Caco-2 (cell line): Measurements from ENCODE around the gene PTPN9. TPM values are rescaled to one million over a fixed set of nuclear protein-coding genes. Genes with fewer than 3 reads are reported as not detected.

ENCODE experiments used
- BruUV-seq: library from RNA; stranded (reverse); fragments of 400-500 nt; replicated peaks from 2 replicates; lab custom pipeline; 2021; lab: Mats Ljungman, UMichigan
- CTCF ChIA-PET: fragments of 300-600 bp; sonication (Branson Sonifier 250); formaldehyde crosslinking; loops from one replicate; lab custom pipeline; 2022; ENCODE audit warnings: antibody characterized with exemption; lab: Charles Lee
- POLR2A ChIA-PET: fragments of 300-600 bp; sonication (Branson Sonifier 250); formaldehyde crosslinking; loops from one replicate; lab custom pipeline; 2022; ENCODE audit warnings: antibody characterized with exemption; lab: Charles Lee
- DNase-seq, 2 experiments: peaks; one replicate each; pipeline versions ENCODE4 v3.0.0 to v3.0.0-alpha.2; 2020 to 2022
- H3K27me3 ChIP-seq: replicated peaks from 2 replicates; pipeline ENCODE4 v1.6.0; 2011; ENCODE audit warnings: low read length; ENCODE audit not compliant: control insufficient read depth, insufficient read depth
- H3K36me3 ChIP-seq: 2 replicates; pipeline ENCODE4 v1.5.1; 2011; ENCODE audit warnings: low read length; ENCODE audit not compliant: control insufficient read depth, insufficient read depth
- H3K4me1 ChIP-seq: fragments of 250-450 bp; sonication (Bioruptor Pico); 2 replicates; pipeline ENCODE4 v1.5.1; 2020; ENCODE audit warnings: mild to moderate bottlenecking
- H3K4me3 ChIP-seq: 2 replicates; pipeline ENCODE4 v1.5.1; 2011; ENCODE audit warnings: low read depth, mild to moderate bottlenecking, control low read depth, low read length
- H3K9me3 ChIP-seq: fragments of 250-450 bp; sonication (Bioruptor Pico); 2 replicates; pipeline ENCODE4 v1.5.1; 2020; ENCODE audit warnings: mild to moderate bottlenecking, moderate library complexity
- H3K27ac Mint-ChIP-seq: one replicate; pipeline ENCODE4 v1.8.0; 2022; ENCODE audit warnings: mixed read lengths; ENCODE audit not compliant: unreplicated experiment
- H3K27me3 Mint-ChIP-seq: one replicate; pipeline ENCODE4 v1.8.0; 2022; ENCODE audit warnings: mixed read lengths; ENCODE audit not compliant: insufficient read depth, unreplicated experiment
- H3K36me3 Mint-ChIP-seq: one replicate; pipeline ENCODE4 v1.8.0; 2022; ENCODE audit warnings: mild to moderate bottlenecking, mixed read lengths; ENCODE audit not compliant: insufficient read depth, unreplicated experiment
- H3K4me1 Mint-ChIP-seq: one replicate; pipeline ENCODE4 v1.8.0; 2022; ENCODE audit warnings: low read depth, mixed read lengths; ENCODE audit not compliant: unreplicated experiment
- H3K4me3 Mint-ChIP-seq: one replicate; pipeline ENCODE4 v1.8.0; 2022; ENCODE audit warnings: mild to moderate bottlenecking, moderate library complexity, mixed read lengths; ENCODE audit not compliant: unreplicated experiment
- H3K9me3 Mint-ChIP-seq: one replicate; pipeline ENCODE4 v1.8.0; 2022; ENCODE audit warnings: mixed read lengths; ENCODE audit not compliant: unreplicated experiment
- intact Hi-C: fragments of 100-400 bp; cut with micrococcal nuclease; formaldehyde crosslinking; loops from one replicate; pipeline ENCODE4 v1.10.0; 2022; ENCODE audit not compliant: unreplicated experiment
- total RNA-seq: library from RNA; stranded (reverse); gene quantifications from 2 replicates; pipeline ENCODE4 v1.2.3, GENCODE V29; 2022
- TF ChIP-seq, protein P1 (sequence below), 2 experiments: fragments of 200-600 bp in 1 of 2; IDR thresholded peaks; 1 replicate in 1 of 2; 2 replicates in 1 of 2; pipeline versions ENCODE4 v1.5.1 to v1.8.0; 2011 to 2022; ENCODE audit warnings: antibody characterized with exemption in 1 of 2, control low read depth in 1 of 2, inconsistent platforms in 1 of 2, low read depth in 1 of 2, low read length in 1 of 2, mild to moderate bottlenecking in 1 of 2, moderate library complexity in 1 of 2; ENCODE audit not compliant: insufficient read depth in 1 of 2, severe bottlenecking in 1 of 2, unreplicated experiment in 1 of 2

PTPN9 gene
- total RNA-seq, 1 experiment from 2014 or later: 27.7 TPM

DNA sequence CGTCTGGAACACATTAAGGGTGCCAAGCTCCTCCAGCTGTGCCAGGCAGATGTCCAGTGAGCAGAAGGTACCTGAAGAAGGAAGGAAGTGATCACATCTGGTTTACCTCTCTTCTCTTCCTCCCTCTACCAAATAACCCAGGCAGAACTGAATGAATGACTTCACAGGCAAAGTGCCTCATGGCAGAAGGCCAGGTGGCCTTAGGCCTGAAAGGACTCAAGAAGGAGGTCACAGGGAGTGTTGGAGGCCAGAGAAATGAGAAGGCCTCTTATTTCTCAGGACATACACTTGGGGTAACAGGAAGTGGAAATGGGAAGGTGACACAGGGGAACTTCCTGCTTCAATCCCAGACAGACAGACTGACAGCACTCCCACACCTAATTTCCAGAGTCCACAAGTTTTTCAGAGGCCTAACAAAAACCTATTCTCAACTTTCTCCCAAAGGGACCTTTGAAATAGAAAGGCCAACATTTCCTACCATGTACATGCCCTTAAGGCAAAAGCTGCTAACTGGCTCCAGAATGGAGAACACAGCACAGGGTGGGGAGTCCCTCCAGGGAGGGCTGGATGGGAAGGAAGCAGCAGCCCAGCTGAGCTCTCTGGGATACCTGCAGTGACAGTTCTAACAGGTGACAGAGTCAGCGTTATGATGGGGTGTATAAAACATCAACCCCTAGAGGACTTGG lies 110.1 kb downstream of the PTPN9 start:
- DNase-seq: no peak
- BruUV-seq: no TSS peak
- H3K9me3 ChIP-seq: no peaks in the 10 kb centered on the region
- Mint-ChIP-seq H3K9me3 (no peaks in the 10 kb centered on the region), H3K36me3 (peaks cover 13% of the 10 kb centered on the region), H3K27me3 (no peaks in the 10 kb centered on the region), H3K4me3 (no peak overlapping the region), H3K27ac (no peak overlapping the region), H3K4me1 (no peaks in the 10 kb centered on the region)
- intact Hi-C loops: no loop called here
- H3K4me3 ChIP-seq: no peak overlapping the region
- no peaks in the 10 kb centered on the region for H3K4me1 ChIP-seq
- H3K36me3 ChIP-seq: no peaks in the 10 kb centered on the region; the same call in 1 of the 2 replicates
- TF ChIP-seq, protein P1, sequence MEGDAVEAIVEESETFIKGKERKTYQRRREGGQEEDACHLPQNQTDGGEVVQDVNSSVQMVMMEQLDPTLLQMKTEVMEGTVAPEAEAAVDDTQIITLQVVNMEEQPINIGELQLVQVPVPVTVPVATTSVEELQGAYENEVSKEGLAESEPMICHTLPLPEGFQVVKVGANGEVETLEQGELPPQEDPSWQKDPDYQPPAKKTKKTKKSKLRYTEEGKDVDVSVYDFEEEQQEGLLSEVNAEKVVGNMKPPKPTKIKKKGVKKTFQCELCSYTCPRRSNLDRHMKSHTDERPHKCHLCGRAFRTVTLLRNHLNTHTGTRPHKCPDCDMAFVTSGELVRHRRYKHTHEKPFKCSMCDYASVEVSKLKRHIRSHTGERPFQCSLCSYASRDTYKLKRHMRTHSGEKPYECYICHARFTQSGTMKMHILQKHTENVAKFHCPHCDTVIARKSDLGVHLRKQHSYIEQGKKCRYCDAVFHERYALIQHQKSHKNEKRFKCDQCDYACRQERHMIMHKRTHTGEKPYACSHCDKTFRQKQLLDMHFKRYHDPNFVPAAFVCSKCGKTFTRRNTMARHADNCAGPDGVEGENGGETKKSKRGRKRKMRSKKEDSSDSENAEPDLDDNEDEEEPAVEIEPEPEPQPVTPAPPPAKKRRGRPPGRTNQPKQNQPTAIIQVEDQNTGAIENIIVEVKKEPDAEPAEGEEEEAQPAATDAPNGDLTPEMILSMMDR (IDR thresholded peaks at IDR 0.05; ENCODE audit: insufficient read depth in 1 of 2, low read depth in 1 of 2, low read length in 1 of 2, severe bottlenecking in 1 of 2, unreplicated experiment in 1 of 2): no peak
- no peaks in the 10 kb centered on the region for H3K27me3 ChIP-seq
- ChIA-PET POLR2A (no interaction called here), CTCF (no interaction called here)

DNA sequence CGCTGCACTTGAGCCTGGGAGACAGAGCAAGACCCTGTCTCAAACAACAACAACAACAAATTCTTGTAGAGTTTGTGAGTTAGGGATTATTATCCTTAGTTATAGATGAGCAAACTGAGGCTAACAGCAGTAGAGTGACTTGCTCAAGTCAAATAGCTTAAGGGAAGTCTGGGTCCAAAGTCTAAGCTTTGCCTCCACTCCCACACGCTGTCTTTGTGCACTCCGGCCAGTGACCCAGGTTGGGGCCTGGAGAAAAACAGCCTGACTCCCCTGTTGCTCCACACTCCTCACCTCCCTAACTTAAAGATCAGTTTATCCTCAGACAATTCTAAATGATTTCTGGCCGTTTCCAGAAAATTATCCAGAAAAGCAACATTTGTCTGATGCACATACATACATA lies 118.5 kb downstream of the PTPN9 start:
- Mint-ChIP-seq H3K4me1 (peaks cover 35% of the 10 kb centered on the region), H3K27me3 (no peaks in the 10 kb centered on the region), H3K9me3 (no peaks in the 10 kb centered on the region), H3K4me3 (peak overlapping the region; percentile 70), H3K36me3 (peaks cover 27% of the 10 kb centered on the region), H3K27ac (peak overlapping the region; percentile 93)
- Histone ChIP-seq H3K4me1 (peaks cover 59% of the 10 kb centered on the region), H3K9me3 (no peaks in the 10 kb centered on the region), H3K4me3 (no peak overlapping the region), H3K27me3 (no peaks in the 10 kb centered on the region), H3K36me3 (no peaks in the 10 kb centered on the region)
- POLR2A ChIA-PET: interaction anchor here (0.6 to 2.5 kb wide), 5 partner anchors 8 to 503 kb away, joined by 3 to 51 read pairs (median 4); partner anchors contain the start of genes IMP3 and SIN3A
- no TSS peak for BruUV-seq
- TF ChIP-seq, protein P1 (IDR thresholded peaks at IDR 0.05; ENCODE audit: insufficient read depth in 1 of 2, low read depth in 1 of 2, low read length in 1 of 2, severe bottlenecking in 1 of 2, unreplicated experiment in 1 of 2): no peak
- intact Hi-C loops: loop anchor here (1.0 kb wide), 1 partner anchor 8 kb away; no protein-coding TSS in a partner anchor
- CTCF ChIA-PET: interaction anchor here (0.6 to 1.3 kb wide), 5 partner anchors 9 to 93 kb away, joined by 3 to 13 read pairs (median 4); partner anchors contain the start of genes MAN2C1 and SIN3A
- peak; percentile 71 to 81 for DNase-seq

DNA sequence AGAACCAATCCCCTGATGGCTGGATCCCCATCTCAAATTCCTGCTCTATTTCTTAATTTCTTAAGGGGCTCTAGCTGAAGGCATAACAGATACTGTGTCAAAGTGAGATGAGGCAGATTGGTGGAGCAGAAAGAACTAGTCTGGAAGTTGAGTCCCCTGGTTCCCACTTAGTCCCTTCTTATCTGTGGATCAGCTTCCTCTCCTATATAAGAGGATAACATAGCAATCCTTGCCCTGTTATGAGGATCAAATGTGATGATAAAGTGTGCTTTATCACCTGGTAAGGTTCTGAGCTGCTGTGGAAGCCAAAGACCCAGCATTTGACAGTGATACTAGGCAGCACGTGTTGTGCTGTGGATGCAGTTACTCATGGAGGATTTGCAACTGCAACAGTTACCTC lies 119.5 kb downstream of the PTPN9 start:
- intact Hi-C loops: no loop called here
- H3K27ac Mint-ChIP-seq: peak overlapping the region; percentile 93
- TF ChIP-seq, protein P1 (IDR thresholded peaks at IDR 0.05; ENCODE audit: insufficient read depth in 1 of 2, low read depth in 1 of 2, low read length in 1 of 2, severe bottlenecking in 1 of 2, unreplicated experiment in 1 of 2): no peak

More for the DNA sequence above, 119.5 kb downstream of the PTPN9 start:
- Mint-ChIP-seq H3K4me3 (peak overlapping the region; percentile 45), H3K27me3 (no peaks in the 10 kb centered on the region), H3K9me3 (no peaks in the 10 kb centered on the region), H3K4me1 (peaks cover 35% of the 10 kb centered on the region), H3K36me3 (peaks cover 29% of the 10 kb centered on the region)
- ChIA-PET CTCF (interaction anchor here (1.0 kb wide), 1 partner anchor 73 kb away, joined by 4 read pairs; no protein-coding TSS in a partner anchor), POLR2A (no interaction called here)
- Histone ChIP-seq H3K9me3 (no peaks in the 10 kb centered on the region), H3K4me1 (peaks cover 59% of the 10 kb centered on the region), H3K36me3 (no peaks in the 10 kb centered on the region), H3K4me3 (no peak overlapping the region), H3K27me3 (no peaks in the 10 kb centered on the region)
- DNase-seq: no peak
- no TSS peak for BruUV-seq
